ENCODE data around the gene SNRNP70. TPM values are rescaled to one million over a fixed set of nuclear protein-coding genes. Genes with fewer than 3 reads are reported as not detected.

Gene SNRNP70
- polyA plus RNA-seq, 1 donor (not counting 4 experiments of a cell fraction or from before 2014, with no cell fraction given) = 149 TPM

GRCh38 chr19:49067554-49067953 is 17.7 kb upstream of the SNRNP70 start:
- Histone ChIP-seq H3K9me3 (ENCODE audit: control insufficient read depth, low read depth, low read length) (no peaks in the 10 kb centered on the region), H2AFZ (ENCODE audit: control insufficient read depth, low read length) (no peak overlapping the region), H3K36me3 (ENCODE audit: control insufficient read depth in 2 of 2, extremely low read depth in 1 of 2, insufficient read depth in 2 of 2, low read length in 2 of 2) (peaks cover 0 to 4% of the 10 kb centered on the region in 2 experiments), H3K27ac (ENCODE audit: control insufficient read depth, insufficient read depth, low read length) (no peak overlapping the region), H4K20me1 (ENCODE audit: control insufficient read depth, extremely low read depth, insufficient read depth, low read length) (no peaks in the 10 kb centered on the region), H3K4me1 (ENCODE audit: control insufficient read depth, extremely low read depth, insufficient read depth, low read length) (peaks cover 12% of the 10 kb centered on the region), H3K9ac (ENCODE audit: control insufficient read depth, extremely low read depth, insufficient read depth, low read length) (no peak overlapping the region), H3K9me1 (ENCODE audit: control insufficient read depth, extremely low read depth, insufficient read depth, low read length) (no peaks in the 10 kb centered on the region), H3K4me2 (ENCODE audit: control insufficient read depth, extremely low read depth, insufficient read depth, low read depth, low read length) (no peak overlapping the region), H3K79me2 (ENCODE audit: control insufficient read depth, insufficient read depth, low read length) (no peaks in the 10 kb centered on the region), H3K4me3 (ENCODE audit: control insufficient read depth in 2 of 3, extremely low read depth in 1 of 3, insufficient read depth in 2 of 3, low read depth in 1 of 3, low read length in 3 of 3) (no peak overlapping the region), H3K27me3 (ENCODE audit: control insufficient read depth, extremely low read depth, insufficient read depth, low read length) (peaks cover 38% of the 10 kb centered on the region)
- DNase-seq (ENCODE audit: low read depth, low spot score) (no peak), FAIRE-seq (no peak)
- dilution Hi-C loops (cut with MboI; ENCODE audit: extremely low pct_ligation_motif_present, low sequenced_read_pairs) = no loop called here
- TF ChIP-seq EZH2 (IDR thresholded peaks at IDR 0.05; ENCODE audit: low read length) = no peak
- TF ChIP-seq CTCF (optimal IDR thresholded peaks at IDR 0.05 in 1 of 3, IDR thresholded peaks at IDR 0.05 in 1 of 3, conservative IDR thresholded peaks at IDR 0.05 in 1 of 3; ENCODE audit: extremely low read depth in 1 of 3, insufficient read depth in 2 of 3, low read length in 3 of 3) = no peak

GRCh38 chr19:49069026-49069425 is 16.2 kb upstream of the SNRNP70 start:
- H3K27ac ChIP-seq (ENCODE audit: control insufficient read depth, insufficient read depth, low read length) = no peak overlapping the region
- FAIRE-seq (no peak), DNase-seq (ENCODE audit: low read depth, low spot score) (no peak)
- peaks cover 9% of the 10 kb centered on the region for H3K4me1 ChIP-seq (ENCODE audit: control insufficient read depth, extremely low read depth, insufficient read depth, low read length)
- H3K9ac ChIP-seq (ENCODE audit: control insufficient read depth, extremely low read depth, insufficient read depth, low read length) = no peak overlapping the region
- H3K4me3 ChIP-seq (ENCODE audit: control insufficient read depth in 2 of 3, extremely low read depth in 1 of 3, insufficient read depth in 2 of 3, low read depth in 1 of 3, low read length in 3 of 3) = no peak overlapping the region
- peaks cover 52% of the 10 kb centered on the region for H3K27me3 ChIP-seq (ENCODE audit: control insufficient read depth, extremely low read depth, insufficient read depth, low read length)
- H4K20me1 ChIP-seq (ENCODE audit: control insufficient read depth, extremely low read depth, insufficient read depth, low read length) = no peaks in the 10 kb centered on the region
- no peaks in the 10 kb centered on the region for H3K79me2 ChIP-seq (ENCODE audit: control insufficient read depth, insufficient read depth, low read length)
- H3K9me1 ChIP-seq (ENCODE audit: control insufficient read depth, extremely low read depth, insufficient read depth, low read length) = no peaks in the 10 kb centered on the region
- TF ChIP-seq CTCF (optimal IDR thresholded peaks at IDR 0.05 in 1 of 3, IDR thresholded peaks at IDR 0.05 in 1 of 3, conservative IDR thresholded peaks at IDR 0.05 in 1 of 3; ENCODE audit: extremely low read depth in 1 of 3, insufficient read depth in 2 of 3, low read length in 3 of 3) (no peak), EZH2 (IDR thresholded peaks at IDR 0.05; ENCODE audit: low read length) (no peak)
- H3K4me2 ChIP-seq (ENCODE audit: control insufficient read depth, extremely low read depth, insufficient read depth, low read depth, low read length) = no peak overlapping the region
- no peaks in the 10 kb centered on the region for H3K9me3 ChIP-seq (ENCODE audit: control insufficient read depth, low read depth, low read length)
- dilution Hi-C loops (cut with MboI; ENCODE audit: extremely low pct_ligation_motif_present, low sequenced_read_pairs) = no loop called here
- H3K36me3 ChIP-seq (ENCODE audit: control insufficient read depth in 2 of 2, extremely low read depth in 1 of 2, insufficient read depth in 2 of 2, low read length in 2 of 2) = no peaks in the 10 kb centered on the region
- no peak overlapping the region for H2AFZ ChIP-seq (ENCODE audit: control insufficient read depth, low read length)

All from keratinocyte (primary cell).